ENCODE measurements around the gene SLC44A1. TPM values are rescaled to one million over a fixed set of nuclear protein-coding genes. Genes with fewer than 3 reads are reported as not detected.

Gene SLC44A1
- total RNA-seq, 4 donors from 2014 or later, result 39.3 to 94.1 (median 58.3) TPM

DNA sequence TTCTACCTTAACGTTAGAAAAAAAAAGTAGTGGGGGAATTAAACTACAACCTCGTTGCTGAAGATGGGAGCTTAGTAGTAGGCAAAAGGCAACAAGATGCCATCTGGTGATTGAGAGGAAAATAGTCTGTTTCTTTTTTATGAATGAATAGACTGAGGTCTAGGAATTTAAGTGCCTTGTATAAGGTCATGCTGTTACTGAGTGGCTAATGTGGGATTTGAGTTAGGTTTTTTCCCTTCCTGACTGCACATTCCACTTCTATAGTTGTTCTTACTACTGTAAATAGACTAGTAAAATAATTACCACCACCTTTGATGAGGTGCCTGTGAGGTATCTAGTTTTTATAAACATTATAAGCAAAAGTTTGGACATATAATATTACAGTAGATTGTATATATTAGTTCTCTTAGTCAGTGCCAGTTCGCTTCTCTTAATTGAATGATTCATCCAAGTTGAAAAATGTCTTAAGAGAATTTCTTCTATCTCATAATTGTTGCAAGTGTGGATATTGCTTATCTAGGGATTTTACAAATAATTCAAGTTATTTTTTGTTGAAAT lies 222.5 kb downstream of the SLC44A1 start:
- peaks cover 0 to 25% (median 3%) of the 10 kb centered on the region in 4 donors for H3K36me3 ChIP-seq
- no peak overlapping the region for H3K4me3 ChIP-seq
- no peaks in the 10 kb centered on the region for H3K9me3 ChIP-seq
- TF ChIP-seq POLR2AphosphoS5 (IDR thresholded peaks at IDR 0.05), result no peak
- no peak for TF ChIP-seq EP300 (IDR thresholded peaks at IDR 0.05; ENCODE audit: low read depth)
- TF ChIP-seq POLR2A (IDR thresholded peaks at IDR 0.05), result no peak
- TF ChIP-seq CTCF (IDR thresholded peaks at IDR 0.05), result no peak
- intact Hi-C loops (cut with DNase I; ENCODE audit: low total_unique reads) (no loop called here), in situ Hi-C loops (cut with MboI; ENCODE audit: low pct_ligation_motif_present in 1 of 4, low pct_unique_long_range_greater_than_20kb in 1 of 4, low sequenced_read_pairs in 3 of 4) (no loop called here)
- DNase-seq, result no peak
- no peak overlapping the region for H3K27ac ChIP-seq
- WGBS, 2 donors (ENCODE audit: low coverage in 1 of 2), result 81% methylated on average over 3 of the region's 3 CpGs
- H3K4me1 ChIP-seq, result no peaks in the 10 kb centered on the region
- H3K27me3 ChIP-seq, result no peaks in the 10 kb centered on the region

GRCh38 chr9:105468875-105469274 lies 224.4 kb downstream of the SLC44A1 start:
- Histone ChIP-seq H3K4me3 (no peak overlapping the region), H3K27ac (no peak overlapping the region), H3K9me3 (no peaks in the 10 kb centered on the region), H3K36me3 (peaks cover 0 to 25% (median 3%) of the 10 kb centered on the region in 4 donors), H3K4me1 (no peaks in the 10 kb centered on the region), H3K27me3 (no peaks in the 10 kb centered on the region)
- in situ Hi-C loops (cut with MboI; ENCODE audit: low pct_ligation_motif_present in 1 of 4, low pct_unique_long_range_greater_than_20kb in 1 of 4, low sequenced_read_pairs in 3 of 4) (no loop called here), intact Hi-C loops (cut with DNase I; ENCODE audit: low total_unique reads) (no loop called here)
- 96 to 100% methylated on average over 1 of the region's 1 CpG for WGBS, 2 donors (ENCODE audit: low coverage in 1 of 2)
- no peak for DNase-seq
- no peak for TF ChIP-seq EP300 (IDR thresholded peaks at IDR 0.05; ENCODE audit: low read depth)

DNA sequence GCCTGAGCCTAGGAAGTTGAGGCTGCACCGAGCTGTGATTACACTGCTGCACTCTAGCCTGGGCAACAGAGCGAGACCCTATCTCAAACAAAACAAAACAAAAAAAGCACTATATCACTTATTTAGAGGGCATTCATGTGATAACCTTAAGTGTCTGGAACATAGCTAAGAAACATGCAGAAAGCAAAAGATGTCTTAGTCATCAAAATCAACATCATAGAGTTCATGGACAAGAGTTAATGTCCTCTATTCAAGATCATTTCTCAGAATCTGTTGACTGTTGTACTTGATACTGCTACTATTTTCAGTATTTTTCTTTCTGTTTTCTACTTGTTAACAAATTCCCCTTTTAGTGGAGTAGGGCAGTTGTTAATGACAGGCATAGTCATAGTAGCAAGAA lies 228.8 kb downstream of the SLC44A1 start:
- 100% methylated on average over 2 of the region's 2 CpGs; no CpG with 5 or more reads in 1 of the 2 donors for WGBS, 2 donors (ENCODE audit: low coverage in 1 of 2)
- no peak overlapping the region for H3K27ac ChIP-seq
- no peaks in the 10 kb centered on the region for H3K27me3 ChIP-seq
- H3K4me1 ChIP-seq, result no peaks in the 10 kb centered on the region
- intact Hi-C loops (cut with DNase I; ENCODE audit: low total_unique reads) (no loop called here), in situ Hi-C loops (cut with MboI; ENCODE audit: low pct_ligation_motif_present in 1 of 4, low pct_unique_long_range_greater_than_20kb in 1 of 4, low sequenced_read_pairs in 3 of 4) (no loop called here)
- no peak for TF ChIP-seq CTCF (IDR thresholded peaks at IDR 0.05)
- TF ChIP-seq POLR2A (IDR thresholded peaks at IDR 0.05), result no peak
- TF ChIP-seq POLR2AphosphoS5 (IDR thresholded peaks at IDR 0.05), result no peak
- no peak for TF ChIP-seq EP300 (IDR thresholded peaks at IDR 0.05; ENCODE audit: low read depth)
- H3K36me3 ChIP-seq, result peaks cover 0 to 6% (median 0%) of the 10 kb centered on the region in 4 donors
- DNase-seq, result no peak
- no peak overlapping the region for H3K4me3 ChIP-seq
- H3K9me3 ChIP-seq, result no peaks in the 10 kb centered on the region

GRCh38 chr9:105475302-105475701 lies 230.9 kb downstream of the SLC44A1 start:
- TF ChIP-seq POLR2A (IDR thresholded peaks at IDR 0.05) (no peak), EP300 (IDR thresholded peaks at IDR 0.05; ENCODE audit: low read depth) (no peak), CTCF (IDR thresholded peaks at IDR 0.05) (peak in 4 of 5 experiments; percentile 22 to 35 (median 29)), POLR2AphosphoS5 (IDR thresholded peaks at IDR 0.05) (no peak)
- H3K36me3 ChIP-seq, result no peaks in the 10 kb centered on the region
- H3K4me1 ChIP-seq, result no peaks in the 10 kb centered on the region
- no peak overlapping the region for H3K27ac ChIP-seq
- 67 to 72% methylated on average over 1 to 2 of the region's 2 CpGs for WGBS, 2 donors (ENCODE audit: low coverage in 1 of 2)
- DNase-seq, result no peak
- intact Hi-C loops (cut with DNase I; ENCODE audit: low total_unique reads) (no loop called here), in situ Hi-C loops (cut with MboI; ENCODE audit: low pct_ligation_motif_present in 1 of 4, low pct_unique_long_range_greater_than_20kb in 1 of 4, low sequenced_read_pairs in 3 of 4) (no loop called here)
- no peak overlapping the region for H3K4me3 ChIP-seq
- H3K27me3 ChIP-seq, result no peaks in the 10 kb centered on the region
- H3K9me3 ChIP-seq, result no peaks in the 10 kb centered on the region

DNA sequence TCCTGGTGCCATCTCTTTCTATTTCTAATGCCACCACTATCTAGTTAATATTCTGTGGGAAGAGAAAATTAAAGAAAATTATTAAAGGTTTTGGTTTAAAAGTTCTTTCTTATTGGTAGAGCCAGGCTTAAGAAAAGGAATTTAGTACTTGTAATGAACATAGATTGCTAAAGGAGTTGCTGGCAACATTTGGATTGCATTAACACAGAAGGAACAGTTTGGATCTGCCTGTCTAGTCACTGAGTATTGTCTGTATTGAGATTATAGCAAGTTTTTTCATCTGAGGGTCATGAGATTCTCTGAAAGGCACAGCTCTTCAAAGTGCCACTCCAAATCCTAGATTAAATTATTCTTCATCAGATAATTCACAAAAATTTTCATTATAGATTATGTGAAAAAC lies 235.4 kb downstream of the SLC44A1 start:
- Histone ChIP-seq H3K27me3 (no peaks in the 10 kb centered on the region), H3K4me1 (no peaks in the 10 kb centered on the region), H3K9me3 (no peaks in the 10 kb centered on the region), H3K27ac (no peak overlapping the region), H3K36me3 (no peaks in the 10 kb centered on the region), H3K4me3 (no peak overlapping the region)
- intact Hi-C loops (cut with DNase I; ENCODE audit: low total_unique reads), result no loop called here
- DNase-seq, result no peak
- in situ Hi-C loops (cut with MboI; ENCODE audit: low pct_ligation_motif_present in 1 of 4, low pct_unique_long_range_greater_than_20kb in 1 of 4, low sequenced_read_pairs in 3 of 4), result no loop called here
- no peak for TF ChIP-seq EP300 (IDR thresholded peaks at IDR 0.05; ENCODE audit: low read depth)
- TF ChIP-seq CTCF (IDR thresholded peaks at IDR 0.05), result no peak
- no peak for TF ChIP-seq POLR2A (IDR thresholded peaks at IDR 0.05)
- TF ChIP-seq POLR2AphosphoS5 (IDR thresholded peaks at IDR 0.05), result no peak
